Body of pancreas (tissue), 4 donors: ENCODE results near the gene GAL. TPM values are rescaled to one million over a fixed set of nuclear protein-coding genes. Genes with fewer than 3 reads are reported as not detected.

Experiments used
- ATAC-seq: fragments of 150-250 bp; one replicate; pipeline ENCODE4 v1.9.1; 2016
- DNase-seq, 4 donors: peaks; one replicate each; pipeline ENCODE4 v3.0.0-alpha.2; 2019
- H3K27ac ChIP-seq, 4 donors: fragments of 200-600 bp; sonication (generic); 1 replicate in 3 of 4; 2 replicates in 1 of 4; pipeline versions ENCODE4 v1.5.1 to v1.6.1; 2016 to 2019; ENCODE audit warnings: mild to moderate bottlenecking in 1 of 4, mixed read lengths in 1 of 4, moderate library complexity in 1 of 4
- H3K27me3 ChIP-seq, 2 donors: fragments of 200-600 bp; sonication (generic); one replicate each; pipeline ENCODE4 v1.6.0; 2016; ENCODE audit warnings: mild to moderate bottlenecking in 1 of 2
- H3K36me3 ChIP-seq, 2 donors: fragments of 200-600 bp; sonication (generic); replicated peaks in 1 of 2; 2 replicates each; pipeline ENCODE4 v1.5.1; 2016; ENCODE audit warnings: low read depth in 2 of 2; ENCODE audit not compliant: insufficient read depth in 1 of 2
- H3K4me1 ChIP-seq: fragments of 200-600 bp; sonication (generic); one replicate; pipeline ENCODE4 v1.6.0; 2016
- H3K4me3 ChIP-seq, 2 donors: fragments of 200-600 bp; sonication (generic); 1 replicate in 1 of 2; 2 replicates in 1 of 2; pipeline ENCODE4 v1.5.1; 2016 to 2019
- H3K9me3 ChIP-seq, 3 donors: fragments of 200-600 bp; sonication (generic); 1 replicate in 2 of 3; 2 replicates in 1 of 3; pipeline ENCODE4 v1.5.1; 2016
- CTCF ChIP-seq, 7 experiments: fragments of 450-650 bp in 4 of 7; fragments of 200-600 bp in 3 of 7; sonication (generic) in 3 of 7; IDR thresholded peaks; one replicate each; pipeline ENCODE4 v1.5.1; 2016 to 2019; ENCODE audit warnings: antibody characterized with exemption in 7 of 7
- POLR2A ChIP-seq, 3 donors: fragments of 450-650 bp; IDR thresholded peaks; one replicate each; pipeline ENCODE4 v1.6.1; 2016; ENCODE audit warnings: antibody characterized with exemption in 3 of 3, mild to moderate bottlenecking in 2 of 3
- WGBS, 2 donors: methylation state at CpG; one replicate each; pipeline ENCODE4 v1.1.5; 2017; 5-methylcytosine and 5-hydroxymethylcytosine counted together
- intact Hi-C: fragments of 100-400 bp; cut with DNase I; formaldehyde crosslinking; loops from one replicate; pipeline ENCODE4 v1.15.1; 2023
- total RNA-seq, 2 donors: library from RNA; depleted of rRNA; stranded (reverse); fragments of >200 nt; gene quantifications; one replicate each; pipeline ENCODE4 v1.1.0, GENCODE V29; 2016

Gene GAL
- total RNA-seq, 2 donors from 2014 or later = 3.4 to 5.9 TPM

GRCh38 chr11:68661697-68662603 lies 22.4 kb upstream of the GAL start:
- no peak for DNase-seq
- H3K27ac ChIP-seq = no peak overlapping the region
- H3K9me3 ChIP-seq = no peaks in the 10 kb centered on the region
- H3K36me3 ChIP-seq = no peaks in the 10 kb centered on the region
- intact Hi-C loops = no loop called here
- no peak for TF ChIP-seq CTCF (IDR thresholded peaks at IDR 0.05)
- TF ChIP-seq POLR2A (IDR thresholded peaks at IDR 0.05) = no peak
- H3K4me1 ChIP-seq = no peaks in the 10 kb centered on the region
- no peak for ATAC-seq
- 57 to 63% methylated on average over 10 to 16 of the region's 18 CpGs for WGBS, 2 donors
- no peak overlapping the region for H3K4me3 ChIP-seq
- H3K27me3 ChIP-seq = no peaks in the 10 kb centered on the region

GRCh38 chr11:68663482-68664010 lies 20.8 kb upstream of the GAL start:
- intact Hi-C loops = no loop called here
- WGBS, 2 donors = 72 to 73% methylated on average over 16 to 18 of the region's 18 CpGs
- no peak for ATAC-seq

GRCh38 chr11:68664141-68664540 lies 20.2 kb upstream of the GAL start:
- DNase-seq (no peak), ATAC-seq (no peak)
- no peaks in the 10 kb centered on the region for H3K27me3 ChIP-seq
- H3K4me3 ChIP-seq = no peak overlapping the region
- intact Hi-C loops = no loop called here
- H3K9me3 ChIP-seq = no peaks in the 10 kb centered on the region
- TF ChIP-seq CTCF (IDR thresholded peaks at IDR 0.05) (no peak), POLR2A (IDR thresholded peaks at IDR 0.05) (no peak)
- WGBS, 2 donors = 45 to 69% methylated on average over 1 to 9 of the region's 9 CpGs
- no peaks in the 10 kb centered on the region for H3K36me3 ChIP-seq
- no peak overlapping the region for H3K27ac ChIP-seq
- H3K4me1 ChIP-seq = no peaks in the 10 kb centered on the region

More at GRCh38 chr11:68663482-68664010, 20.8 kb upstream of the GAL start:
- H3K27me3 ChIP-seq = no peaks in the 10 kb centered on the region
- TF ChIP-seq CTCF (IDR thresholded peaks at IDR 0.05) (no peak), POLR2A (IDR thresholded peaks at IDR 0.05) (no peak)
- no peaks in the 10 kb centered on the region for H3K4me1 ChIP-seq
- H3K36me3 ChIP-seq = no peaks in the 10 kb centered on the region
- DNase-seq = no peak
- no peak overlapping the region for H3K27ac ChIP-seq
- no peak overlapping the region for H3K4me3 ChIP-seq
- H3K9me3 ChIP-seq = no peaks in the 10 kb centered on the region

GRCh38 chr11:68664906-68665305 lies 19.4 kb upstream of the GAL start:
- H3K27ac ChIP-seq = no peak overlapping the region
- no peaks in the 10 kb centered on the region for H3K36me3 ChIP-seq
- H3K4me1 ChIP-seq = no peaks in the 10 kb centered on the region
- intact Hi-C loops = no loop called here
- DNase-seq (no peak), ATAC-seq (no peak)
- H3K9me3 ChIP-seq = no peaks in the 10 kb centered on the region
- TF ChIP-seq POLR2A (IDR thresholded peaks at IDR 0.05) = no peak
- no peak for TF ChIP-seq CTCF (IDR thresholded peaks at IDR 0.05)
- no peak overlapping the region for H3K4me3 ChIP-seq
- no peaks in the 10 kb centered on the region for H3K27me3 ChIP-seq
- 78 to 91% methylated on average over 6 to 7 of the region's 7 CpGs for WGBS, 2 donors
